MCF 10A (cell line): ENCODE results near the gene IDH2. TPM values are rescaled to one million over a fixed set of nuclear protein-coding genes. Genes with fewer than 3 reads are reported as not detected.

Experiments used
- BruUV-seq: library from RNA; stranded (reverse); fragments of 400-500 nt; replicated peaks from 2 replicates; lab custom pipeline; 2021; lab: Mats Ljungman, UMichigan
- CTCF ChIA-PET: fragments of 300-600 bp; sonication (Branson Sonifier 250); formaldehyde crosslinking; extraction: SDS; loops from one replicate; lab custom pipeline; 2021; ENCODE audit warnings: antibody characterized with exemption, inconsistent platforms; lab: Yijun Ruan, JAX
- POLR2A ChIA-PET: fragments of 300-600, 350-650 bp; sonication (Branson Sonifier 250); formaldehyde crosslinking; extraction: SDS; loops from one replicate; lab custom pipeline; 2020; ENCODE audit warnings: antibody characterized with exemption, inconsistent platforms; lab: Yijun Ruan, JAX
- DNase-seq: peaks from one replicate; pipeline ENCODE4 v3.0.0-alpha.2; 2018; ENCODE audit not compliant: unreplicated experiment
- H3K27ac Mint-ChIP-seq: one replicate; pipeline ENCODE4 v1.8.0; 2022; ENCODE audit warnings: mild to moderate bottlenecking, low read depth, mixed read lengths; ENCODE audit not compliant: unreplicated experiment
- H3K27me3 Mint-ChIP-seq: one replicate; pipeline ENCODE4 v1.8.0; 2022; ENCODE audit warnings: mixed read lengths; ENCODE audit not compliant: insufficient read depth, unreplicated experiment
- H3K36me3 Mint-ChIP-seq: one replicate; pipeline ENCODE4 v1.8.0; 2022; ENCODE audit warnings: mild to moderate bottlenecking, moderate library complexity, mixed read lengths; ENCODE audit not compliant: insufficient read depth, unreplicated experiment
- H3K4me1 Mint-ChIP-seq: one replicate; pipeline ENCODE4 v1.8.0; 2022; ENCODE audit warnings: mixed read lengths; ENCODE audit not compliant: insufficient read depth, unreplicated experiment
- H3K4me3 Mint-ChIP-seq: one replicate; pipeline ENCODE4 v1.8.0; 2022; ENCODE audit warnings: mild to moderate bottlenecking, moderate library complexity, mixed read lengths; ENCODE audit not compliant: unreplicated experiment
- H3K9me3 Mint-ChIP-seq: one replicate; pipeline ENCODE4 v1.8.0; 2022; ENCODE audit warnings: mixed read lengths; ENCODE audit not compliant: unreplicated experiment
- CTCF ChIP-seq: fragments of 200-600 bp; IDR thresholded peaks from one replicate; pipeline ENCODE4 v1.8.0; 2022; ENCODE audit warnings: antibody characterized with exemption, mild to moderate bottlenecking; ENCODE audit not compliant: unreplicated experiment
- intact Hi-C: fragments of 100-400 bp; cut with micrococcal nuclease; formaldehyde crosslinking; loops from 2 replicates; pipeline ENCODE4 v1.14.1; 2022
- total RNA-seq: library from RNA; stranded (reverse); gene quantifications from 2 replicates; pipeline ENCODE4 v1.2.3, GENCODE V29; 2022

The IDH2 gene
- total RNA-seq, 1 experiment from 2014 or later: 10.2 TPM

- ChIA-PET CTCF (interaction anchor here (0.5 to 1.1 kb wide), 6 partner anchors 9 to 1203 kb away, joined by 3 read pairs; no protein-coding TSS in a partner anchor), POLR2A (no interaction called here)
- no peak overlapping the region for H3K4me3 Mint-ChIP-seq
- no peak overlapping the region for H3K27ac Mint-ChIP-seq
- DNase-seq: no peak
- peaks cover 6% of the 10 kb centered on the region for H3K4me1 Mint-ChIP-seq
- BruUV-seq: TSS peak; percentile 24
- no peaks in the 10 kb centered on the region for H3K27me3 Mint-ChIP-seq
- H3K9me3 Mint-ChIP-seq: no peaks in the 10 kb centered on the region
- no peak for TF ChIP-seq CTCF
- intact Hi-C loops: no loop called here
- peaks cover 38% of the 10 kb centered on the region for H3K36me3 Mint-ChIP-seq
Observed at GRCh38 chr15:90067181-90067952, 34.9 kb downstream of the IDH2 start.

- BruUV-seq: no TSS peak
- Mint-ChIP-seq H3K4me1 (peaks cover 12% of the 10 kb centered on the region), H3K27me3 (no peaks in the 10 kb centered on the region), H3K36me3 (peaks cover 30% of the 10 kb centered on the region), H3K27ac (no peak overlapping the region), H3K4me3 (no peak overlapping the region), H3K9me3 (no peaks in the 10 kb centered on the region)
- intact Hi-C loops: no loop called here
- ChIA-PET POLR2A (no interaction called here), CTCF (interaction anchor here (0.7 kb wide), 2 partner anchors 168 to 305 kb away, joined by 3 read pairs; no protein-coding TSS in a partner anchor)
- TF ChIP-seq CTCF: no peak
- no peak for DNase-seq
Observed at GRCh38 chr15:90065682-90066049, 36.6 kb downstream of the IDH2 start.

GRCh38 chr15:90064911-90065681, 37.2 kb downstream of the IDH2 start:
- ChIA-PET CTCF (interaction anchor here (0.7 kb wide), 1 partner anchor 167 kb away, joined by 3 read pairs; no protein-coding TSS in a partner anchor), POLR2A (interaction anchor here (1.3 kb wide), 1 partner anchor 10 kb away, joined by 5 read pairs; no protein-coding TSS in a partner anchor)
- Mint-ChIP-seq H3K4me1 (peaks cover 12% of the 10 kb centered on the region), H3K36me3 (peaks cover 30% of the 10 kb centered on the region), H3K27ac (no peak overlapping the region), H3K27me3 (no peaks in the 10 kb centered on the region), H3K4me3 (no peak overlapping the region), H3K9me3 (no peaks in the 10 kb centered on the region)
- TF ChIP-seq CTCF: no peak
- intact Hi-C loops: no loop called here
- DNase-seq: no peak
- BruUV-seq: no TSS peak

- H3K27ac Mint-ChIP-seq: no peak overlapping the region
- H3K9me3 Mint-ChIP-seq: no peaks in the 10 kb centered on the region
- no peaks in the 10 kb centered on the region for H3K27me3 Mint-ChIP-seq
- peaks cover 24% of the 10 kb centered on the region for H3K4me1 Mint-ChIP-seq
- DNase-seq: no peak
- no TSS peak for BruUV-seq
- ChIA-PET CTCF (no interaction called here), POLR2A (interaction anchor here (0.8 to 1.3 kb wide), 2 partner anchors 11 to 106 kb away, joined by 3 to 5 read pairs; no protein-coding TSS in a partner anchor)
- no peak overlapping the region for H3K4me3 Mint-ChIP-seq
- intact Hi-C loops: no loop called here
- no peak for TF ChIP-seq CTCF
- H3K36me3 Mint-ChIP-seq: peaks cover 20% of the 10 kb centered on the region
Observed at GRCh38 chr15:90063770-90064247, 38.5 kb downstream of the IDH2 start.
